H1 (cell line): ENCODE results near the gene LIPT2. TPM values are rescaled to one million over a fixed set of nuclear protein-coding genes. Genes with fewer than 3 reads are reported as not detected.
A peak's percentile ranks its signal among the peaks of the same experiment; 100 is the strongest.

ENCODE experiments used
- CTCF ChIA-PET: fragments of 300-600 bp; sonication (Branson Sonifier 250); formaldehyde crosslinking; loops from one replicate; lab custom pipeline; 2021; ENCODE audit not compliant: partially characterized antibody; lab: Charles Lee
- POLR2A ChIA-PET: fragments of 300-600 bp; sonication (Branson Sonifier 250); formaldehyde crosslinking; loops from one replicate; lab custom pipeline; 2021; ENCODE audit warnings: inconsistent platforms; ENCODE audit not compliant: partially characterized antibody; lab: Charles Lee
- DNase-seq, 2 experiments: peaks; one replicate each; pipeline versions ENCODE4 v3.0.0 to v3.0.0-alpha.2; 2010 to 2022; ENCODE audit warnings: low spot score in 2 of 2, low read depth in 1 of 2, mixed read lengths in 1 of 2
- FAIRE-seq: peaks from 2 replicates; lab custom pipeline; 2011; peaks lifted over from hg19 to GRCh38; lab: Jason Lieb, UNC
- H2AFZ ChIP-seq: 2 replicates; pipeline ENCODE4 v1.8.1; 2012; ENCODE audit warnings: low read length, inconsistent platforms
- H2AK5ac ChIP-seq: 2 replicates; pipeline ENCODE4 v1.6.1; 2013; ENCODE audit warnings: low read depth, low read length
- H2BK120ac ChIP-seq: replicated peaks from 2 replicates; pipeline ENCODE3; 2013; ENCODE audit warnings: low read depth, low read length, inconsistent platforms
- H2BK12ac ChIP-seq: 2 replicates; pipeline ENCODE4 v1.6.1; 2013; ENCODE audit warnings: low read depth, low read length
- H2BK15ac ChIP-seq: 2 replicates; pipeline ENCODE4 v1.6.1; 2013; ENCODE audit warnings: low read length
- H2BK20ac ChIP-seq: 2 replicates; pipeline ENCODE4 v1.6.1; 2013; ENCODE audit warnings: low read length
- H2BK5ac ChIP-seq: 2 replicates; pipeline ENCODE4 v1.6.1; 2013; ENCODE audit warnings: low read depth, low read length
- H3K14ac ChIP-seq: 2 replicates; pipeline ENCODE4 v1.6.1; 2013; ENCODE audit warnings: inconsistent platforms; ENCODE audit not compliant: insufficient read length
- H3K18ac ChIP-seq: 2 replicates; pipeline ENCODE4 v1.6.1; 2013; ENCODE audit warnings: low read length; ENCODE audit errors: extremely low read depth
- H3K23ac ChIP-seq: 2 replicates; pipeline ENCODE4 v1.6.1; 2013; ENCODE audit warnings: inconsistent platforms; ENCODE audit not compliant: insufficient read length
- H3K23me2 ChIP-seq: 2 replicates; pipeline ENCODE4 v1.6.1; 2013; ENCODE audit warnings: low read depth, low read length
- H3K27ac ChIP-seq: 2 replicates; pipeline ENCODE4 v1.6.1; 2011; ENCODE audit warnings: low read depth, low read length, inconsistent platforms
- H3K27me3 ChIP-seq, 4 experiments: replicated peaks in 1 of 4; 1 replicate in 1 of 4; 2 replicates in 3 of 4; pipeline versions ENCODE4 v1.6.1 to v1.8.1; 2011 to 2013; ENCODE audit warnings: low read length in 3 of 4, mild to moderate bottlenecking in 3 of 4, inconsistent platforms in 2 of 4, mixed read lengths in 2 of 4, moderate library complexity in 1 of 4; ENCODE audit not compliant: control insufficient read depth in 3 of 4, insufficient read depth in 3 of 4; ENCODE audit errors: extremely low read depth in 1 of 4
- H3K36me3 ChIP-seq, 4 experiments: 2 replicates each; pipeline versions ENCODE4 v1.6.1 to v1.8.1; 2011 to 2013; ENCODE audit warnings: mild to moderate bottlenecking in 4 of 4, low read length in 3 of 4, moderate library complexity in 2 of 4, control low read depth in 1 of 4, inconsistent platforms in 1 of 4; ENCODE audit not compliant: insufficient read depth in 4 of 4, control insufficient read depth in 2 of 4
- H3K4ac ChIP-seq: replicated peaks from 2 replicates; pipeline ENCODE3; 2013; ENCODE audit warnings: low read length, low read depth, mixed read lengths, inconsistent platforms; ENCODE audit not compliant: insufficient read length
- H3K4me1 ChIP-seq, 4 experiments: replicated peaks in 1 of 4; 1 replicate in 1 of 4; 2 replicates in 3 of 4; pipeline versions ENCODE4 v1.6.1 to v1.8.1; 2011 to 2013; ENCODE audit warnings: low read length in 3 of 4, inconsistent platforms in 2 of 4, mixed read lengths in 1 of 4; ENCODE audit not compliant: insufficient read depth in 4 of 4, control insufficient read depth in 3 of 4
- H3K4me2 ChIP-seq, 2 experiments: 2 replicates each; pipeline versions ENCODE4 v1.6.1 to v1.8.1; 2011 to 2013; ENCODE audit warnings: low read depth in 2 of 2, low read length in 2 of 2, control low read depth in 1 of 2, inconsistent platforms in 1 of 2, mild to moderate bottlenecking in 1 of 2; ENCODE audit not compliant: insufficient read depth in 1 of 2
- H3K4me3 ChIP-seq, 4 experiments: fragments of 200-600, 300-600 bp in 1 of 4; sonication (generic), shearing (Covaris generic), sonication (Bioruptor Twin) in 1 of 4; 2 replicates each; pipeline versions ENCODE4 v1.5.1 to v1.8.1; 2011 to 2016; ENCODE audit warnings: low read length in 4 of 4, low read depth in 3 of 4, control low read depth in 2 of 4, inconsistent platforms in 2 of 4, mild to moderate bottlenecking in 2 of 4, mixed read lengths in 1 of 4, moderate library complexity in 1 of 4; ENCODE audit not compliant: insufficient read depth in 2 of 4; ENCODE audit errors: extremely low read depth in 1 of 4
- H3K56ac ChIP-seq: replicated peaks from 2 replicates; pipeline ENCODE3; 2013; ENCODE audit warnings: low read depth, mild to moderate bottlenecking, mixed read lengths, low read length, inconsistent platforms; ENCODE audit not compliant: insufficient read length
- H3K79me1 ChIP-seq: 2 replicates; pipeline ENCODE4 v1.6.1; 2013; ENCODE audit warnings: low read depth, low read length, control low read depth
- H3K79me2 ChIP-seq, 2 experiments: 2 replicates each; pipeline versions ENCODE4 v1.6.1 to v1.8.1; 2012 to 2013; ENCODE audit warnings: low read length in 2 of 2, mild to moderate bottlenecking in 2 of 2, inconsistent platforms in 1 of 2; ENCODE audit not compliant: insufficient read depth in 2 of 2, control insufficient read depth in 1 of 2
- H3K9ac ChIP-seq, 4 experiments: replicated peaks in 1 of 4; 1 replicate in 1 of 4; 2 replicates in 3 of 4; pipeline versions ENCODE4 v1.6.1 to v1.8.1; 2011 to 2013; ENCODE audit warnings: low read depth in 3 of 4, low read length in 3 of 4, control low read depth in 2 of 4, mild to moderate bottlenecking in 2 of 4, moderate library complexity in 2 of 4, inconsistent platforms in 1 of 4; ENCODE audit errors: extremely low read depth in 1 of 4
- H3K9me3 ChIP-seq, 2 experiments: 2 replicates each; pipeline versions ENCODE4 v1.6.1 to v1.8.1; 2012 to 2013; ENCODE audit warnings: mild to moderate bottlenecking in 2 of 2, moderate library complexity in 2 of 2, control low read depth in 1 of 2, inconsistent platforms in 1 of 2, low read depth in 1 of 2, low read length in 1 of 2, mixed read lengths in 1 of 2; ENCODE audit not compliant: insufficient read depth in 2 of 2
- H4K20me1 ChIP-seq, 2 experiments: replicated peaks in 1 of 2; 2 replicates each; pipeline versions ENCODE3 to v1.8.1; 2011 to 2013; ENCODE audit warnings: inconsistent platforms in 2 of 2, low read length in 2 of 2, mild to moderate bottlenecking in 1 of 2; ENCODE audit not compliant: insufficient read depth in 2 of 2, control insufficient read depth in 1 of 2
- H4K5ac ChIP-seq: 2 replicates; pipeline ENCODE4 v1.6.1; 2013; ENCODE audit warnings: low read length, low read depth, mixed read lengths, inconsistent platforms; ENCODE audit not compliant: insufficient read length
- H4K8ac ChIP-seq: 2 replicates; pipeline ENCODE4 v1.8.0; 2013; ENCODE audit warnings: mild to moderate bottlenecking, moderate library complexity, low read length, inconsistent platforms; ENCODE audit not compliant: insufficient read depth; ENCODE audit errors: extremely low read depth
- H4K91ac ChIP-seq: replicated peaks from 2 replicates; pipeline ENCODE3; 2013; ENCODE audit warnings: low read length, mixed read lengths, inconsistent platforms; ENCODE audit not compliant: insufficient read length
- BACH1 ChIP-seq: IDR thresholded peaks from 2 replicates; pipeline ENCODE4 v1.6.1; 2012; ENCODE audit warnings: low read length, improper control_type of control experiment
- BCL11A ChIP-seq, 2 experiments: IDR thresholded peaks; one replicate each; pipeline ENCODE4 v1.6.1; 2011; ENCODE audit warnings: low read depth in 2 of 2, low read length in 2 of 2, mild to moderate bottlenecking in 2 of 2
- CTBP2 ChIP-seq: IDR thresholded peaks from 2 replicates; pipeline ENCODE4 v1.7.0; 2011; ENCODE audit warnings: borderline replicate concordance, mild to moderate bottlenecking, moderate library complexity, mixed read lengths, low read length; ENCODE audit not compliant: insufficient read depth, insufficient read length
- MAFK ChIP-seq: IDR thresholded peaks from 2 replicates; pipeline ENCODE4 v1.6.1; 2012; ENCODE audit warnings: low read depth, mild to moderate bottlenecking, improper control_type of control experiment, low read length
- POLR2A ChIP-seq, 2 experiments: IDR thresholded peaks; 1 replicate in 1 of 2; 2 replicates in 1 of 2; pipeline ENCODE4 v1.6.1; 2011; ENCODE audit warnings: low read depth in 2 of 2, low read length in 2 of 2, mild to moderate bottlenecking in 2 of 2; ENCODE audit errors: control extremely low read depth in 1 of 2
- POLR2AphosphoS5 ChIP-seq: IDR thresholded peaks from 2 replicates; pipeline ENCODE4 v1.6.1; 2011; ENCODE audit warnings: low read depth, low read length
- SP4 ChIP-seq: IDR thresholded peaks from 2 replicates; pipeline ENCODE4 v1.6.1; 2012; ENCODE audit warnings: low read length, inconsistent platforms
- SRF ChIP-seq: IDR thresholded peaks from 2 replicates; pipeline ENCODE4 v1.6.1; 2011; ENCODE audit warnings: mild to moderate bottlenecking, low read depth, low read length, moderate library complexity
- TAF7 ChIP-seq: optimal IDR thresholded peaks from 2 replicates; pipeline ENCODE3; 2011; ENCODE audit warnings: low read depth, mild to moderate bottlenecking, inconsistent platforms, low read length, moderate library complexity, borderline replicate concordance
- WGBS, 2 experiments: shearing (Covaris generic) in 1 of 2; methylation state at CpG; one replicate each; pipeline versions ENCODE4 v1.1.6 to v1.1.7; 2013 to 2015; ENCODE audit warnings: low lambda C conversion rate in 2 of 2, mixed read lengths in 2 of 2, inconsistent platforms in 1 of 2, low coverage in 1 of 2, missing lambda C conversion rate in 1 of 2; ENCODE audit not compliant: insufficient replicate concordance in 2 of 2, insufficient coverage in 1 of 2, insufficient read length in 1 of 2; ENCODE audit errors: extremely low coverage in 1 of 2, missing lambda C conversion rate in 1 of 2; 5-methylcytosine and 5-hydroxymethylcytosine counted together
- polyA plus RNA-seq, 7 experiments: library from polyadenylated mRNA; depleted of rRNA in 3 of 7; stranded (reverse) in 5 of 7; unstranded in 2 of 7; fragments of >200 nt in 5 of 7; fragments of 200-250 nt in 2 of 7; gene quantifications; 1 replicate in 5 of 7; 2 replicates in 1 of 7; 4 replicates in 1 of 7; pipeline versions ENCODE4 v1.2.1 to v1.2.3, GENCODE V29; 2011 to 2013; ENCODE audit warnings: missing spikeins in 2 of 7, mixed read lengths in 2 of 7
- total RNA-seq: library from RNA; stranded (reverse); fragmentation: NEBNext Ultra II Directional; extraction: Animal tissue kit (Norgen Biotek cat#: 25700); gene quantifications from 2 replicates; pipeline ENCODE4 v1.2.1, GENCODE V29; 2021
- TF ChIP-seq, protein P1 (sequence below): IDR thresholded peaks from 2 replicates; pipeline ENCODE4 v1.6.1; 2011; ENCODE audit warnings: low read length, improper control_type of control experiment

The LIPT2 gene
- total and polyA plus RNA-seq, 2 of the 8 experiments (the other 6 are each of a cell fraction or from before 2014, with no cell fraction given) = 6.4 to 16.7 TPM

DNA sequence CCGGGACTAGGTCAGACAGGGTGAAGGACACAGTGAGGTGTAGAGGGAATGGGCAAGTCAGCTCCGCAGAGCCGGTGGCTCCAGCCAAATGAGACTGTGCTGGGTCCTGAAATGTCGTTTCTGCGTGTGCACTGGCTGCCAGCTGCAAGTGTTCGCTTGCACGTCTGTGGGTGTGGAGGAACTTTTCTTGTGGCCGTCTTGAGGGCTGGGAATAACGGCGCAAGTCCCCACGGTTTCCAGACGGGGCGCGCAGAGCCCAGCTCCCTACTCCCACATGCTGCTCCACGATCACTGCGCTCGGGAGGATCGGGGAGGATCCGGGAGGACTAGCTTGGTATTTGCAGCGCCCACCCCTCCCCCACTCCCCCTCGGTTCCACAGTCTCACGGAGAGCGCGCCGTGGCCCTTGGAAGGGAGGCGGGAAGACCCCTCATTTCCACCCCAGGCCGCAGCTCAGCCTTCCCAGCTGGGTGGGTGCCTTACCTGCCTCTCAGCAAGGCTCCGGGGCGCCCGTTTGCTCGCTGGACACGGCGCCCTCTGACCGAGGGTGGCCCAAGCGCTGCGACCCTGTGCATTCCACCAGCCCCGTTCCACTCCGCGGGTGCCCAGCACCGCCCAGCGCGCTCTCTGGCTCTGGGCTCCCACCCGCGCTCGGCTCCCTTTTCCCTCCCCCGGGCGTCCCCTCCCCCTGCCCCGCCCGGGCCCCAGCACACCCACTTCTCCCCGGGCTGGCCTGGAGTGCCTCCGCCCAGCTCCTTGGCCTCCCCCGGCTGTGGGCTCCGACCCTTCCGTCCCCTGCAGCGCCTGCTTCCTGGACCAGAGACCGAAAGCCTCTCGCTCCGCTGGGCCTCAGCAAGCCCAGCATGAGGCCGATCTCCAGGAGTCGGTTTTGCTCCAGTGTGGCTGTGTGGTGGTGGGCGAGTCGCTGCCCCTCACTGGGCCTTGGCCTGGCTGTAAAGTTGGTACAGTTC is 26.3 kb downstream of the LIPT2 start, which contains the start of gene KCNE3:
KCNE3 (minus strand) TSS at position 634 of the 970 bp plus-strand sequence. CDS start 9,986 bp downstream, outside the sequence.
- Histone ChIP-seq H3K27me3 (peaks cover 0 to 5% (median 0%) of the 10 kb centered on the region in 4 experiments; a peak in 3 of 7 replicates), H2AK5ac (no peak within 1 kb of the TSS), H2BK5ac (peak within 1 kb of the TSS; percentile 48; the same call in 1 of the 2 replicates), H3K79me2 (no peaks in the 10 kb centered on the region), H4K8ac (peak within 1 kb of the TSS; percentile 84), H3K14ac (no peak within 1 kb of the TSS), H3K79me1 (no peaks in the 10 kb centered on the region), H3K23ac (no peak within 1 kb of the TSS), H3K56ac (no peak within 1 kb of the TSS), H3K36me3 (no peaks in the 10 kb centered on the region), H3K4me2 (peak within 1 kb of the TSS; percentile 70 to 75), H2BK12ac (peak within 1 kb of the TSS; percentile 91; the same call in 1 of the 2 replicates), H3K23me2 (no peaks in the 10 kb centered on the region; the same call in 1 of the 2 replicates), H3K27ac (no peak within 1 kb of the TSS), H3K4me1 (peaks cover 4 to 12% (median 10%) of the 10 kb centered on the region in 4 experiments), H3K9me3 (no peaks in the 10 kb centered on the region), H3K18ac (peak within 1 kb of the TSS; percentile 84), H4K20me1 (no peaks in the 10 kb centered on the region), H2BK120ac (peak within 1 kb of the TSS; percentile 24), H2AFZ (peak within 1 kb of the TSS; percentile 89), H3K4me3 (peak within 1 kb of the TSS; percentile 45 to 59 (median 48)), H2BK20ac (peak within 1 kb of the TSS; percentile 29; the same call in 1 of the 2 replicates), H3K4ac (peak within 1 kb of the TSS; percentile 55), H4K91ac (peak within 1 kb of the TSS; percentile 37), H2BK15ac (peak within 1 kb of the TSS; percentile 95), H3K9ac (peak within 1 kb of the TSS in 3 of 4 experiments; percentile 15 to 52 (median 45); a peak in 2 of 7 replicates), H4K5ac (peak within 1 kb of the TSS; percentile 2)
- WGBS, 2 experiments = 28% methylated on average over 30 of the region's 62 CpGs; no CpG with 5 or more reads in 1 of the 2 experiments
- FAIRE-seq (no peak), DNase-seq (peak in 1 of 2 experiments; percentile 58)
- POLR2A ChIA-PET = interaction anchor here (0.8 to 2.5 kb wide), 7 partner anchors 10 to 85 kb away, joined by 3 to 18 read pairs (median 3); partner anchors contain the start of gene LIPT2
- CTCF ChIA-PET = interaction anchor here (0.9 to 1.7 kb wide), 7 partner anchors 9 to 137 kb away, joined by 3 to 7 read pairs (median 4); no protein-coding TSS in a partner anchor
- TF ChIP-seq POLR2A (IDR thresholded peaks at IDR 0.05; ENCODE audit: control extremely low read depth in 1 of 2, low read depth in 2 of 2, low read length in 2 of 2) (no peak), MAFK (no peak), TAF7 (no peak), SP4 (no peak), POLR2AphosphoS5 (no peak), BACH1 (no peak), BCL11A (IDR thresholded peaks at IDR 0.05; ENCODE audit: low read depth in 2 of 2, low read length in 2 of 2) (no peak), CTBP2 (no peak), SRF (no peak)
- TF ChIP-seq, protein P1, sequence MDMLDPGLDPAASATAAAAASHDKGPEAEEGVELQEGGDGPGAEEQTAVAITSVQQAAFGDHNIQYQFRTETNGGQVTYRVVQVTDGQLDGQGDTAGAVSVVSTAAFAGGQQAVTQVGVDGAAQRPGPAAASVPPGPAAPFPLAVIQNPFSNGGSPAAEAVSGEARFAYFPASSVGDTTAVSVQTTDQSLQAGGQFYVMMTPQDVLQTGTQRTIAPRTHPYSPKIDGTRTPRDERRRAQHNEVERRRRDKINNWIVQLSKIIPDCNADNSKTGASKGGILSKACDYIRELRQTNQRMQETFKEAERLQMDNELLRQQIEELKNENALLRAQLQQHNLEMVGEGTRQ = no peak
